Measurements from ENCODE around the gene DSG1.
"Not testable (repeated sequence)": the region's sequence is repeated elsewhere in the genome, so short reads cannot be mapped to it uniquely, and the experiment has no call there.

DNA sequence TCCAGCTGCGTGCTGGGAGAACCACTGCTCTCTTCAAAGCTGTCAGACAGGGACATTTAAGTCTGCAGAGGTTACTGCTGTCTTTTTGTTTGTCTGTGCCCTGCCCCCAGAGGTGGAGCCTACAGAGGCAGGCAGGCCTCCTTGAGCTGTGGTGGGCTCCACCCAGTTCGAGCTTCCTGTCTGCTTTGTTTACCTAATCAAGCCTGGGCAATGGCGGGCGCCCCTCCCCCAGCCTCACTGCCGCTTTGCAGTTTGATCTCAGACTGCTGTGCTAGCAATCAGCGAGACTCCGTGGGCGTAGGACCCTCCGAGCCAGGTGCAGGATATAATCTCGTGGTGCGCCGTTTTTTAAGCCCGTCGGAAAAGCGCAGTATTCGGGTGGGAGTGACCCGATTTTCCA lies 35.4 kb downstream of the DSG1 start:
- TF ChIP-seq, protein P1, sequence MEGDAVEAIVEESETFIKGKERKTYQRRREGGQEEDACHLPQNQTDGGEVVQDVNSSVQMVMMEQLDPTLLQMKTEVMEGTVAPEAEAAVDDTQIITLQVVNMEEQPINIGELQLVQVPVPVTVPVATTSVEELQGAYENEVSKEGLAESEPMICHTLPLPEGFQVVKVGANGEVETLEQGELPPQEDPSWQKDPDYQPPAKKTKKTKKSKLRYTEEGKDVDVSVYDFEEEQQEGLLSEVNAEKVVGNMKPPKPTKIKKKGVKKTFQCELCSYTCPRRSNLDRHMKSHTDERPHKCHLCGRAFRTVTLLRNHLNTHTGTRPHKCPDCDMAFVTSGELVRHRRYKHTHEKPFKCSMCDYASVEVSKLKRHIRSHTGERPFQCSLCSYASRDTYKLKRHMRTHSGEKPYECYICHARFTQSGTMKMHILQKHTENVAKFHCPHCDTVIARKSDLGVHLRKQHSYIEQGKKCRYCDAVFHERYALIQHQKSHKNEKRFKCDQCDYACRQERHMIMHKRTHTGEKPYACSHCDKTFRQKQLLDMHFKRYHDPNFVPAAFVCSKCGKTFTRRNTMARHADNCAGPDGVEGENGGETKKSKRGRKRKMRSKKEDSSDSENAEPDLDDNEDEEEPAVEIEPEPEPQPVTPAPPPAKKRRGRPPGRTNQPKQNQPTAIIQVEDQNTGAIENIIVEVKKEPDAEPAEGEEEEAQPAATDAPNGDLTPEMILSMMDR (IDR thresholded peaks at IDR 0.05; ENCODE audit: low read depth, low read length) = not testable (repeated sequence)
- TF ChIP-seq POLR2A (IDR thresholded peaks at IDR 0.05; ENCODE audit: extremely low read depth, insufficient read length); MYC (IDR thresholded peaks at IDR 0.05; ENCODE audit: low read depth, low read length): not testable (repeated sequence)
- TF ChIP-seq, protein P2, sequence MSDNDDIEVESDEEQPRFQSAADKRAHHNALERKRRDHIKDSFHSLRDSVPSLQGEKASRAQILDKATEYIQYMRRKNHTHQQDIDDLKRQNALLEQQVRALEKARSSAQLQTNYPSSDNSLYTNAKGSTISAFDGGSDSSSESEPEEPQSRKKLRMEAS (IDR thresholded peaks at IDR 0.05; ENCODE audit: low read depth, low read length) = not testable (repeated sequence)

All from NB4 (cell line).